ENCODE measurements around the gene AZI2. TPM values are rescaled to one million over a fixed set of nuclear protein-coding genes. Genes with fewer than 3 reads are reported as not detected.

The AZI2 gene
- total and polyA plus RNA-seq, 9 of the 15 experiments (the other 6 are each of a cell fraction or from before 2014, with no cell fraction given): 28.5 to 96.3 (median 70.2) TPM

DNA sequence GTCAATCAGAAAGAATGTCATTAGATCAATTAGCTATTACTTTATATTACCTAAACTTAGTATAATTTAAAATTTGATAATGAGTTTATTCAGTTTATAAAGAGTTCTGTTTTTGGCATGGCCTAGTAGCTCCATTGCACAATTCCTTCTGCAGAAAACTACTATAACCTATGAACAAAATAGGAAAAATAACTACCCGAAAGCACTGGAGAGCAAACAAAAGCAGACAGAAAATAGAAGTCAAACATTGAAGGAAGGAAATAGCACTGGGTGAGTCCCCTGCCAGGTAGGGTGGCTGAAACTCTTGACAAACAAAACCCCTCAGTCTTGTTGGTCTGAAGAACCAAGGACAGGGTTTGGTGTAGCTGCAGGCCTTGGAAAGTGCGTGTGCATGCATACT lies 69.7 kb downstream of the AZI2 start:
- Histone ChIP-seq H3K9ac (ENCODE audit: insufficient read depth in 1 of 2, low read depth in 2 of 2, low read length in 2 of 2) (no peak overlapping the region), H3K4me1 (replicated peaks in 1 of 2; ENCODE audit: control insufficient read depth in 2 of 2, insufficient read depth in 2 of 2, low read length in 2 of 2) (no peaks in the 10 kb centered on the region), H3K9me1 (ENCODE audit: control insufficient read depth, insufficient read depth, low read length) (no peaks in the 10 kb centered on the region), H3K4me3 (no peak overlapping the region), H4K20me1 (replicated peaks; ENCODE audit: control insufficient read depth, insufficient read depth, low read length) (no peaks in the 10 kb centered on the region), H3K4me2 (ENCODE audit: insufficient read depth, low read length) (no peak overlapping the region), H3K36me3 (ENCODE audit: control insufficient read depth, insufficient read depth, low read length) (peaks cover 8% of the 10 kb centered on the region; the same call in 2 of the 3 replicates), H3K79me2 (ENCODE audit: control insufficient read depth, insufficient read depth, low read length) (peaks cover 5% of the 10 kb centered on the region; the same call in 1 of the 3 replicates), H3K9me3 (replicated peaks; ENCODE audit: control insufficient read depth, insufficient read depth, low read depth, low read length) (no peaks in the 10 kb centered on the region), H3K27me3 (ENCODE audit: control insufficient read depth in 2 of 2, insufficient read depth in 2 of 2, low read length in 2 of 2) (no peaks in the 10 kb centered on the region), H3K27ac (ENCODE audit: extremely low read depth, low read depth, low read length) (no peak overlapping the region), H2AFZ (ENCODE audit: low read depth, low read length) (no peak overlapping the region)
- no peak for ATAC-seq
- no peak for DNase-seq (ENCODE audit: extremely low read depth in 1 of 4, low spot score in 3 of 4)
- POLR2A ChIA-PET: interaction anchor here (1.0 kb wide), 1 partner anchor 9 kb away, joined by 4 read pairs; no protein-coding TSS in a partner anchor
- no TSS peak for BruUV-seq (replicated peaks)
- whole genome bisulfite sequencing (ENCODE audit: insufficient coverage, low coverage, missing lambda C conversion rate): 92% methylated on average over 2 of the region's 2 CpGs
- CTCF ChIA-PET (ENCODE audit: low intra/inter-chr PET ratio): no interaction called here
- no peak for FAIRE-seq
- in situ Hi-C loops (cut with MboI) (no loop called here), intact Hi-C loops (cut with micrococcal nuclease) (no loop called here)
- TF ChIP-seq EP400 (IDR thresholded peaks at IDR 0.05) (no peak), RBM14 (IDR thresholded peaks at IDR 0.05; ENCODE audit: borderline replicate concordance, insufficient read depth, low read depth, low read length) (no peak), SRSF9 (IDR thresholded peaks at IDR 0.05; ENCODE audit: borderline replicate concordance, low read depth, low read length) (no peak)
- TF ChIP-seq, protein P1, sequence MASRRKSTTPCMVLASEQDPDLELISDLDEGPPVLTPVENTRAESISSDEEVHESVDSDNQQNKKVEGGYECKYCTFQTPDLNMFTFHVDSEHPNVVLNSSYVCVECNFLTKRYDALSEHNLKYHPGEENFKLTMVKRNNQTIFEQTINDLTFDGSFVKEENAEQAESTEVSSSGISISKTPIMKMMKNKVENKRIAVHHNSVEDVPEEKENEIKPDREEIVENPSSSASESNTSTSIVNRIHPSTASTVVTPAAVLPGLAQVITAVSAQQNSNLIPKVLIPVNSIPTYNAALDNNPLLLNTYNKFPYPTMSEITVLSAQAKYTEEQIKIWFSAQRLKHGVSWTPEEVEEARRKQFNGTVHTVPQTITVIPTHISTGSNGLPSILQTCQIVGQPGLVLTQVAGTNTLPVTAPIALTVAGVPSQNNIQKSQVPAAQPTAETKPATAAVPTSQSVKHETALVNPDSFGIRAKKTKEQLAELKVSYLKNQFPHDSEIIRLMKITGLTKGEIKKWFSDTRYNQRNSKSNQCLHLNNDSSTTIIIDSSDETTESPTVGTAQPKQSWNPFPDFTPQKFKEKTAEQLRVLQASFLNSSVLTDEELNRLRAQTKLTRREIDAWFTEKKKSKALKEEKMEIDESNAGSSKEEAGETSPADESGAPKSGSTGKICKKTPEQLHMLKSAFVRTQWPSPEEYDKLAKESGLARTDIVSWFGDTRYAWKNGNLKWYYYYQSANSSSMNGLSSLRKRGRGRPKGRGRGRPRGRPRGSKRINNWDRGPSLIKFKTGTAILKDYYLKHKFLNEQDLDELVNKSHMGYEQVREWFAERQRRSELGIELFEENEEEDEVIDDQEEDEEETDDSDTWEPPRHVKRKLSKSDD (conservative IDR thresholded peaks at IDR 0.05; ENCODE audit: low read length): no peak
- TF ChIP-seq, protein P2, sequence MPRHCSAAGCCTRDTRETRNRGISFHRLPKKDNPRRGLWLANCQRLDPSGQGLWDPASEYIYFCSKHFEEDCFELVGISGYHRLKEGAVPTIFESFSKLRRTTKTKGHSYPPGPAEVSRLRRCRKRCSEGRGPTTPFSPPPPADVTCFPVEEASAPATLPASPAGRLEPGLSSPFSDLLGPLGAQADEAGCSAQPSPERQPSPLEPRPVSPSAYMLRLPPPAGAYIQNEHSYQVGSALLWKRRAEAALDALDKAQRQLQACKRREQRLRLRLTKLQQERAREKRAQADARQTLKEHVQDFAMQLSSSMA (CRISPR knock-in tag; IDR thresholded peaks at IDR 0.05): no peak
- TF ChIP-seq, protein P3, sequence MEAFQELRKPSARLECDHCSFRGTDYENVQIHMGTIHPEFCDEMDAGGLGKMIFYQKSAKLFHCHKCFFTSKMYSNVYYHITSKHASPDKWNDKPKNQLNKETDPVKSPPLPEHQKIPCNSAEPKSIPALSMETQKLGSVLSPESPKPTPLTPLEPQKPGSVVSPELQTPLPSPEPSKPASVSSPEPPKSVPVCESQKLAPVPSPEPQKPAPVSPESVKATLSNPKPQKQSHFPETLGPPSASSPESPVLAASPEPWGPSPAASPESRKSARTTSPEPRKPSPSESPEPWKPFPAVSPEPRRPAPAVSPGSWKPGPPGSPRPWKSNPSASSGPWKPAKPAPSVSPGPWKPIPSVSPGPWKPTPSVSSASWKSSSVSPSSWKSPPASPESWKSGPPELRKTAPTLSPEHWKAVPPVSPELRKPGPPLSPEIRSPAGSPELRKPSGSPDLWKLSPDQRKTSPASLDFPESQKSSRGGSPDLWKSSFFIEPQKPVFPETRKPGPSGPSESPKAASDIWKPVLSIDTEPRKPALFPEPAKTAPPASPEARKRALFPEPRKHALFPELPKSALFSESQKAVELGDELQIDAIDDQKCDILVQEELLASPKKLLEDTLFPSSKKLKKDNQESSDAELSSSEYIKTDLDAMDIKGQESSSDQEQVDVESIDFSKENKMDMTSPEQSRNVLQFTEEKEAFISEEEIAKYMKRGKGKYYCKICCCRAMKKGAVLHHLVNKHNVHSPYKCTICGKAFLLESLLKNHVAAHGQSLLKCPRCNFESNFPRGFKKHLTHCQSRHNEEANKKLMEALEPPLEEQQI (IDR thresholded peaks at IDR 0.05): no peak
- TF ChIP-seq, protein P4, sequence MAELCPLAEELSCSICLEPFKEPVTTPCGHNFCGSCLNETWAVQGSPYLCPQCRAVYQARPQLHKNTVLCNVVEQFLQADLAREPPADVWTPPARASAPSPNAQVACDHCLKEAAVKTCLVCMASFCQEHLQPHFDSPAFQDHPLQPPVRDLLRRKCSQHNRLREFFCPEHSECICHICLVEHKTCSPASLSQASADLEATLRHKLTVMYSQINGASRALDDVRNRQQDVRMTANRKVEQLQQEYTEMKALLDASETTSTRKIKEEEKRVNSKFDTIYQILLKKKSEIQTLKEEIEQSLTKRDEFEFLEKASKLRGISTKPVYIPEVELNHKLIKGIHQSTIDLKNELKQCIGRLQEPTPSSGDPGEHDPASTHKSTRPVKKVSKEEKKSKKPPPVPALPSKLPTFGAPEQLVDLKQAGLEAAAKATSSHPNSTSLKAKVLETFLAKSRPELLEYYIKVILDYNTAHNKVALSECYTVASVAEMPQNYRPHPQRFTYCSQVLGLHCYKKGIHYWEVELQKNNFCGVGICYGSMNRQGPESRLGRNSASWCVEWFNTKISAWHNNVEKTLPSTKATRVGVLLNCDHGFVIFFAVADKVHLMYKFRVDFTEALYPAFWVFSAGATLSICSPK (IDR thresholded peaks at IDR 0.05; ENCODE audit: borderline replicate concordance): no peak

Data from K562 (cell line).